Ramos (cell line): ENCODE measurements around the gene CMC4.

Experiments used
- in situ Hi-C: fragments of 300-500 bp; cut with MboI; formaldehyde crosslinking; loops from one replicate; pipeline ENCODE4 v1.14.3; 2022; ENCODE audit warnings: low sequenced_read_pairs; ENCODE audit not compliant: unreplicated experiment

Gene CMC4

GRCh38 chrX:155056471-155056870 is 14.5 kb downstream of the CMC4 start:
- in situ Hi-C loops: loop anchor here (10.0 to 25.0 kb wide), 2 partner anchors 72 to 294 kb away; partner anchors contain the start of genes DKC1 and GAB3

- in situ Hi-C loops: loop anchor here (10.0 to 25.0 kb wide), 2 partner anchors 71 to 293 kb away; partner anchors contain the start of genes DKC1 and GAB3
These were observed 15.4 kb downstream of the CMC4 start for GRCh38 chrX:155055494-155055893.

DNA sequence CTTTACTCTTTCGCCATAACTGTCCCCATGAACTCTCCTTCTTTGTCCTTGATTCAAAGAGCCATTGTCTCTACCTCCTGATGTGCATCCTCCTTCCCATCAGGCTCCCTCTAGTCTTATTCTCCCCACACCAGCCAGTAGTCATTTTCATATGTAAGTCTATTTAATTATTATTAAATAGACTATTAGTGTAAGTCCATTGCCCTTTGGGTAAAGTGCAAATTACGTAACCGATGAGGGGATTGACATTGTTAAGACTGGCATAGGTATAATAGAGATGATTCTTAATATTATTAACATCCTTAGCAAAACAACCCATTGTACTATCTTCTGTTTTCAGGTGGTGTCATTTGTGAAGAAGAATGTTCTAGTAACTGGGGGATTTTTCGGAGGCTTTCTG is 16.7 kb downstream of the CMC4 start:
- in situ Hi-C loops: loop anchor here (10.0 to 25.0 kb wide), 2 partner anchors 69 to 292 kb away; partner anchors contain the start of genes DKC1 and GAB3

- in situ Hi-C loops: loop anchor here (10.0 to 25.0 kb wide), 2 partner anchors 69 to 291 kb away; partner anchors contain the start of genes DKC1 and GAB3
These were observed 17.3 kb downstream of the CMC4 start for GRCh38 chrX:155053656-155054055.

GRCh38 chrX:155052738-155053498 is 18.0 kb downstream of the CMC4 start:
- in situ Hi-C loops: loop anchor here (10.0 to 25.0 kb wide), 2 partner anchors 68 to 291 kb away; partner anchors contain the start of genes DKC1 and GAB3

DNA sequence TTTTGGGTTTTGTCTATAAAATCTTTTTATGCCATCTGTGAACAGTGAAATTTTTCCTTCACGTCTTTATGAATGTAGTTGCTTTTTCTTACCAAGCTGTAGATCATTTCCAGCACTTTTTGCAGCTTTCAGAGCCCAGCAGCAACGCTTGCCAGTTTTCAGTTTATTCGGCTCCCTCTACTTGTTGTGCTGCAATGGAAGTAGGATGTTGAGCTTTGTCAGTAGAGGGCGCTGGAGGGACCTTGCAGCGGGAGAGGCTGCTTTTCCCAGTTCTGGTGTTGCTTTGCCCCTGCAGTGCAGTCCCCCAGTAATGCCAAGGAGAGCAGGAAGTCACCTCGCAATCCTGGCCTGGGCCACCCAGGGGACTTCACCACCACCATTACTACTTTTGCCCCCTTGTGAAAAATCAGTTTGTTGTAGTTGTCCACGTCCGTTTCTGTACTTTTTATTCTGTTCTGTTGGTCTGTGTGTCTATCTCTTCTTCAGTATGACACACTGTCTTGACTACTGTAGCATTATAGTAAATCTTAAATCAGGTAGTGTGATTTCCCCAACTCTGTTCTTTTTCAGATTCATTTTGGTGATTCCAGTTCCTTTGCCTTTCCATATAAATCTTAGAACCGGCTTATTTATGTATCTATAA is 21.8 kb downstream of the CMC4 start:
- in situ Hi-C loops: no loop called here

- in situ Hi-C loops: no loop called here
These were observed 24.0 kb downstream of the CMC4 start for GRCh38 chrX:155046811-155047528.

- in situ Hi-C loops: no loop called here
These were observed 24.7 kb downstream of the CMC4 start for GRCh38 chrX:155046129-155046810.

DNA sequence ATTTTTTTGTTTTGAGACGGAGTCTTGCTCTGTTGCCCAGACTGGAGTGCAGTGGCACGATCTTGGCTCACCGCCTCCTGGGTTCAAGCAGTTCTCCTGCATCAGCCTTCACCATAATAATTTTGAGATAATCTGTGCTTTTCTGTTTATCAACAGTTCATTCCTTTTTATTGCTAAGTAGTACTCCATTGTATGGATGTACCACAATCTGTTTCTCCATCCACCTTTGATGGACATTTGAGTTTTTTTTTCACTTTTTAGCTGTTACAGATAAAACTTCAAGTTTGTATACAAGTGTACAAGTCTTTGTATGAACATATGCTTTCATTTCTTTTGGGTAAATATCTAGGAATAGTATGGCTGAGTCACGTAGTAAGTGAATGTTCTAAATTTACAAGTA is 35.2 kb downstream of the CMC4 start:
- in situ Hi-C loops: no loop called here

GRCh38 chrX:155031657-155032056 is 39.3 kb downstream of the CMC4 start:
- in situ Hi-C loops: no loop called here

GRCh38 chrX:155028877-155029291 is 42.1 kb downstream of the CMC4 start:
- in situ Hi-C loops: no loop called here

GRCh38 chrX:155028129-155028528 is 42.8 kb downstream of the CMC4 start:
- in situ Hi-C loops: no loop called here

DNA sequence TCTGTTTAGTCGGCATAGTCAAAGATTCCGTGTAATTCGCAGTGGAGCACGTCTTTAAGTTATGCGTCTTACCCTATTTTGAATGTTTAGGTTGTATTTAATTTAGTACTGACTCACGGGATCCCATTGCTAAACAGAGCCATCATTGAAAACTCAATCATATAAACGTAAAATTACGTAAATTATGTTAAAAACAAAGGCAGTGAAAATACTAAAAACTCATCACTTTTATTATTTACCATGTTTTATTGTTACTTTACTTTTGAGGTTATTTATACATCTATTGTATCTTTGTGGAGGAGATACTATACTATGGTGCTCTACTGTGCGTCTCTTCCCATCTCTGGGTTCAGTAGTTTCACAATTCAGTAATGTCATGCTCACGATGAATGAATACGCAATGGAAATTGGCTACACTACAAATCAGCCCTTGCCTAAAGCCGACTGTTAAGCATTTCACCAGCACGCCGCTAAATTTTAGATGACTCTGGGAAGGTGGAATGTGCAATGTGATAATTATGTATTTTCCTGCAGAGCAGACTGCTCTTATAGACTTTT is 43.3 kb downstream of the CMC4 start:
- in situ Hi-C loops: no loop called here

GRCh38 chrX:155026727-155027508 is 44.0 kb downstream of the CMC4 start, which contains the start of gene FUNDC2:
Gene FUNDC2, plus strand, starts transcription at chrX:155026844. Its CDS starts 95 bp downstream, at chrX:155026939.
- in situ Hi-C loops: no loop called here

DNA sequence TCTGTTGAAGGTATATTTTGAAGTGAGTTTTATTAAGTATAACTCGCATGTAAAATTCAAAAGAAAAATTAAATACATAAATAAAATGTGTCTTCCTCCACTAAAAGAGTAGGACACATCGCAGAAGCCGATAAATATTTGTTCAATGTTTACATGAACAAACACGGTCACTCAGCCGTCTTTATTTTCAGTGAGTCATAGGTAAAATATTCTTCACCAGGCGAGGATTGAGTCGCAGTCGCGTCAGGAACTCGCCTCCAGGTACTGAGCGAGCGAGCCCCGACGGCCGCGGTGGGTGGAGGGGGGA is 44.6 kb downstream of the CMC4 start:
- in situ Hi-C loops: no loop called here

- in situ Hi-C loops: no loop called here
These were observed 46.8 kb downstream of the CMC4 start for GRCh38 chrX:155023907-155024833.

- in situ Hi-C loops: no loop called here
These were observed 48.4 kb downstream of the CMC4 start, which contains the start of gene F8 for GRCh38 chrX:155022585-155022984. Gene F8, minus strand, starts transcription at chrX:155022723. Its CDS starts 171 bp downstream, at chrX:155022552.

DNA sequence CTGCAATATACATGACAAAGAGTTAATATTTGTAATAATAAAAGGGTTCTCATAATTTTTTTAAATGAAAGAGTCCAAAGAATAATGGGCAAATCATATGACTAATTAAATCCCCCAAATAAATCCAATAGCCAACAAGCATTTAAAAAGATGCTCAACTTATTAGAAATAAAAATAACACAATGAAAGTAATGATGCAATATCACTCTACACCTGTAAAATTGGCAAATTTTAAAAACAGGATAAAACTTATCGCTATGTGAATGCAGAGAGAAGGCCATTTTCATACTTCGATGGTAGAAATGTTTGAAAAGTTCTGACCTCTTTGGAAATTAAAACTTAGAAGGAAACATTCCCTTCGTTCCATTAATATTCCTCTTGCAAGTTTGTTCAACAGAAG is 50.3 kb downstream of the CMC4 start:
- in situ Hi-C loops: no loop called here
